Mammary epithelial cell (primary cell): ENCODE measurements around the gene NTRK1.

ENCODE experiments used
- CTCF ChIP-seq, 2 donors: IDR thresholded peaks in 1 of 2; conservative IDR thresholded peaks in 1 of 2; 2 replicates each; pipeline ENCODE4 v1.5.1; 2011 to 2012; ENCODE audit warnings: inconsistent platforms in 2 of 2, low read length in 2 of 2, mild to moderate bottlenecking in 2 of 2, control low read depth in 1 of 2, low read depth in 1 of 2; ENCODE audit not compliant: insufficient read depth in 1 of 2; ENCODE audit errors: extremely low read depth in 1 of 2
- EZH2 ChIP-seq: IDR thresholded peaks from 2 replicates; pipeline ENCODE4 v1.6.1; 2012; ENCODE audit warnings: low read length, inconsistent platforms, borderline replicate concordance

GRCh38 chr1:156879876-156880275 is 19.2 kb downstream of the NTRK1 start:
- TF ChIP-seq CTCF (conservative IDR thresholded peaks at IDR 0.05 in 1 of 2, IDR thresholded peaks at IDR 0.05 in 1 of 2; ENCODE audit: extremely low read depth in 1 of 2, insufficient read depth in 1 of 2, low read depth in 1 of 2, low read length in 2 of 2) = no peak
- no peak for TF ChIP-seq EZH2
